ENCODE results near the gene RECQL.

DNA sequence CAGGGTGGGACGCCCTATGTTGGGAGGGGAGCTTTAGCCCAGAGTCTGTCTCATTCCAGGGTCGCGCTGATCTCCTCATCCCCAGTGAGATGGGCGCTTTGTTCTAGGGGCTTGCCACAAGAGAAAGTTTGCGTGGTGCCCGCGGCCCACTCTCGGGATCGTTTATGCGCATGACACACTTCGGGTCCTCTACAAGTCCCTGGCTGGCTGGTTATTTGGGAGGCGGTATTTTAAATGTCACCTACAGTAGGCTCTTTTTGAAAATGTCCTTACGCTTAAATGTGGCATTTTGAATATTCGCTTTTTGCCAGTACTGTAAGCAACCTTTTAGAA is 695 bp upstream of the RECQL start:
- TF ChIP-seq POLR2A (IDR thresholded peaks at IDR 0.05; ENCODE audit: borderline replicate concordance, extremely low read depth, insufficient read depth, insufficient read length), result no peak
- TF ChIP-seq SP1 (IDR thresholded peaks at IDR 0.05; ENCODE audit: low read depth), result no peak
- TF ChIP-seq EZH2 (IDR thresholded peaks at IDR 0.05), result no peak
- TF ChIP-seq POLR2AphosphoS5 (IDR thresholded peaks at IDR 0.05; ENCODE audit: low read depth, low read length), result no peak

Data from HCT116 (cell line).